AG04450 (cell line): ENCODE data around the gene BRICD5. TPM values are rescaled to one million over a fixed set of nuclear protein-coding genes. Genes with fewer than 3 reads are reported as not detected.

Experiments used
- CTCF ChIA-PET: fragments of 300-600, 350-600 bp; formaldehyde crosslinking; extraction: SDS; loops from one replicate; lab custom pipeline; 2022; ENCODE audit warnings: antibody characterized with exemption, inconsistent platforms; lab: Charles Lee
- POLR2A ChIA-PET: fragments of 350-600 bp; formaldehyde crosslinking; extraction: SDS; loops from one replicate; lab custom pipeline; 2021; ENCODE audit warnings: antibody characterized with exemption, inconsistent platforms; lab: Yijun Ruan, JAX
- DNase-seq: peaks from one replicate; pipeline ENCODE4 v3.0.0-alpha.2; 2011; ENCODE audit warnings: low read depth, low spot score
- H3K27ac ChIP-seq: one replicate; pipeline ENCODE4 v1.5.1; 2012; ENCODE audit warnings: low read depth, low read length, control low read depth
- H3K27me3 ChIP-seq: one replicate; pipeline ENCODE4 v1.6.0; 2012; ENCODE audit warnings: low read length; ENCODE audit not compliant: control insufficient read depth, insufficient read depth
- H3K4me3 ChIP-seq: 2 replicates; pipeline ENCODE4 v1.5.1; 2011; ENCODE audit warnings: mild to moderate bottlenecking, low read depth, low read length, control low read depth
- H3K9me3 ChIP-seq: 2 replicates; pipeline ENCODE4 v1.5.1; 2012; ENCODE audit warnings: low read length; ENCODE audit not compliant: control insufficient read depth, insufficient read depth
- polyA plus RNA-seq: library from polyadenylated mRNA; depleted of rRNA; stranded (reverse); fragments of >200 nt; gene quantifications from 2 replicates; pipeline ENCODE4 v1.2.3, GENCODE V29; 2011
- TF ChIP-seq, protein P1 (sequence below): IDR thresholded peaks from 2 replicates; pipeline ENCODE4 v1.5.1; 2011; ENCODE audit warnings: low read depth, low read length, control low read depth, inconsistent platforms

The BRICD5 gene
- polyA plus RNA-seq, 1 experiment: 0.37 TPM

DNA sequence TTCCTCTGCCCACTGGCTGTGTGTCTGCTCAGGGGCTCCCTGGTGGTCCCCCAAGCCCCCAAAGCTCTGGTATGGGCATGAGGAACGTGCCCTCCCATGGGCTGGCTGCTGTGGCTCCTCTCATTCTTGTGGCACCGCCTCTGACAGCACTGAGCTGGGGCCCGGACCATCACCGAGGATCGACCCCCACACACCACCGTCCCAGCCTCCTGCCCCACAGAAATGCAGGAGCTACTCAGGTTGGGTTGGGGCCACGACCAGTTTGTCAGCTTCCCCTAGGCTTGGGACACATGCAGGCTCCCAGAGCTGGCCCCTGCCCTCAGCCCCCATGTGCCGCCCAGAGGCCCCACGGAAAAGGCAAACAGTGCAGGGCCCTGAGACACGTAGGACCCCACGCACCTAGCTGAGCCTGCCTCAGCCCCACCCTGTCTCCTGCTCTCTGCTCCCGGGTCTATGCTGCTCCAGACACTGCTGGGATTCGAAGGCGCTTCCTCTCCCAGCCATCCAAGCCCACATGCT is 11.0 kb downstream of the BRICD5 start:
- H3K27me3 ChIP-seq: peaks cover 50% of the 10 kb centered on the region
- POLR2A ChIA-PET: interaction anchor here (0.9 kb wide), 1 partner anchor 45 kb away, joined by 5 read pairs; the partner anchor contains the start of gene TRAF7
- TF ChIP-seq, protein P1, sequence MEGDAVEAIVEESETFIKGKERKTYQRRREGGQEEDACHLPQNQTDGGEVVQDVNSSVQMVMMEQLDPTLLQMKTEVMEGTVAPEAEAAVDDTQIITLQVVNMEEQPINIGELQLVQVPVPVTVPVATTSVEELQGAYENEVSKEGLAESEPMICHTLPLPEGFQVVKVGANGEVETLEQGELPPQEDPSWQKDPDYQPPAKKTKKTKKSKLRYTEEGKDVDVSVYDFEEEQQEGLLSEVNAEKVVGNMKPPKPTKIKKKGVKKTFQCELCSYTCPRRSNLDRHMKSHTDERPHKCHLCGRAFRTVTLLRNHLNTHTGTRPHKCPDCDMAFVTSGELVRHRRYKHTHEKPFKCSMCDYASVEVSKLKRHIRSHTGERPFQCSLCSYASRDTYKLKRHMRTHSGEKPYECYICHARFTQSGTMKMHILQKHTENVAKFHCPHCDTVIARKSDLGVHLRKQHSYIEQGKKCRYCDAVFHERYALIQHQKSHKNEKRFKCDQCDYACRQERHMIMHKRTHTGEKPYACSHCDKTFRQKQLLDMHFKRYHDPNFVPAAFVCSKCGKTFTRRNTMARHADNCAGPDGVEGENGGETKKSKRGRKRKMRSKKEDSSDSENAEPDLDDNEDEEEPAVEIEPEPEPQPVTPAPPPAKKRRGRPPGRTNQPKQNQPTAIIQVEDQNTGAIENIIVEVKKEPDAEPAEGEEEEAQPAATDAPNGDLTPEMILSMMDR: no peak
- H3K4me3 ChIP-seq: no peak overlapping the region
- no peak overlapping the region for H3K27ac ChIP-seq
- DNase-seq: no peak
- CTCF ChIA-PET: no interaction called here
- H3K9me3 ChIP-seq: peaks cover 9% of the 10 kb centered on the region

DNA sequence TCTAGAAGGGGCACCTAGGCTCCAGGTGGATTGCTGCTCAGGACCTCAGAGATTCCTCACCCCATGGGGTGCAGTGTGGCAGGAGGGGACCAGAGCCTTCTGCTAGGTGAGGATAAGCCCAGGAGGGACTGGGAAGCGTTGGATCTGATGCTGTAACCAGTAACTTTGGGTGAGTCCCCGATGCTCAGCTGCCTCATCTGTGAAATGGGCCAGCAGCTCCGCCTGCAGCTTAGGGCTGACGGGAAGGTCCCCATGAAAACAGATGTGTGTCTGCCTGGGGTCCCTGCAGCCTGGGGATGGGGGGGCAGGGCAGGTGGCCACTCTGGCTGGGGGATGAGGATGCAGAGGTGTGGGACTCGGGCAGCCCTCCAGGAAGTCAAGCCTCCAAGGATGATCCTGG is 11.6 kb downstream of the BRICD5 start:
- TF ChIP-seq, protein P1: no peak
- Histone ChIP-seq H3K27me3 (peaks cover 54% of the 10 kb centered on the region), H3K9me3 (peaks cover 9% of the 10 kb centered on the region), H3K27ac (no peak overlapping the region), H3K4me3 (no peak overlapping the region)
- DNase-seq: no peak
- ChIA-PET POLR2A (interaction anchor here (0.9 kb wide), 1 partner anchor 44 kb away, joined by 5 read pairs; the partner anchor contains the start of gene TRAF7), CTCF (no interaction called here)

DNA sequence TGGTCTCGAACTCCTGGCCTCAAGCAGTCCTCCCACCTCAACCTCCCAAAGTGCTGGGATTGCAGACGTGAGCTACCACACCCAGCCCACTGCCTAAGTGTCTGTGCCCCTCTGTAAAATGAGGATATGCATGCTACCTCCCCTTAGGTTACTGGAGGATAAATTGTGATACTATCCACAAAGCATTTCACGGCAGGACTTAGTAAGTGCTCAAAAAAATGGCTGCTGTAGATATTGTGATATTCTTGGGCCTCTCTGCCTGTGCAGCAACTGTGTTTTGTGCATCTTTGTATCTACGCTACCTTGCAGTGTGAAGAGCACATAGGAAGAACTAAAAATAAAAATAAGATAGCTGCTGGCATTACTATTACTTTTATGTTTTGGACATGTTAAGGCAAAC is 12.4 kb downstream of the BRICD5 start:
- Histone ChIP-seq H3K4me3 (no peak overlapping the region), H3K27ac (no peak overlapping the region), H3K27me3 (peaks cover 61% of the 10 kb centered on the region), H3K9me3 (peaks cover 6% of the 10 kb centered on the region)
- TF ChIP-seq, protein P1: no peak
- ChIA-PET POLR2A (interaction anchor here (0.9 kb wide), 1 partner anchor 234 kb away, joined by 3 read pairs; the partner anchor contains the start of gene RPS2), CTCF (no interaction called here)
- DNase-seq: no peak

DNA sequence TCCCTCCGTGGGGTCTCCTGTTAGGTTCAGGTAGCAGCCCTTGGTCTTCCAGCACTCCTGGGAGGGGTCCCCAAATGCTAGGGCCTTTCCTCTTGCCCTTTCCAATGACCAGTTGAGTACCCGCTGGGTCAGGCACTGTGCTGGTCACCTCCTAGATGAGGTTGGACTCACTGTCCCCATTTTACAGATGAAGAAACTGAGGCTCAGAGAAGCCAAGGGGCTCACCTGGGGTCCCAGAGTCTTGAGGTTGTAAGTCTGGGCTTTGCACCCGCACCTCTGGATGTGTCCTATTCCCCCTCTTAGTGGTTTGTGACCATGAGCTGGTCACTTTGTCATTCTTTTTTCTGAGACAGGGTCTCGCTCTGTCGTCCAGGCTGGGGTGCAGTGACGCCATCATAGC is 12.9 kb downstream of the BRICD5 start:
- CTCF ChIA-PET: no interaction called here

DNA sequence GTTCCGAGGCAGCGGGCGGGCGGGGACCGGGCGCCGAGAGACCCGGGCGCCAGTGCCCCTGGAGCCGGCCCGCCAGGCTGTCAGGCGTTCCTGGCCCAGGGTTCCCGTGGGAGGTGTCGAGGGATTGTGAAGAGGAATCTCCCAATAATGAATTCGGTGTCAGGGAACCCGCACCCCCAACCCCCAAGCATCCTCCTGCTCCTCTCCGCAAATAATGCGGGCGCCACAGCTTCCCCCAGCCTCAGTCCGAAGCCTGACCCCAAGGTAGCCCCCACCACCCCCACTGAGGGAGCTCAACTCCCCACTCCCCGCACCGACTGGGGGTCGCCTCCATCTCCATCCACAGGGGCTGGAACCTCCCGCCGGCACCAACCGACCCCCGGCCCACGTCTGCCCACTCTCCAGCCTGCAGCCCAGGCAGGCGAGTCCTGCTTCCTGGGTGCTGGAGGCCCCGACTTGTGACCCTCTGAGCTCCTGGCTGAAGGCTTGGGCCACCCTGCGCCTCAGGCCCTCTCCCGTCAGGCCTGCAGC is 13.6 kb downstream of the BRICD5 start:
- no peak for DNase-seq
- ChIA-PET POLR2A (interaction anchor here (3.4 kb wide), 1 partner anchor 42 kb away, joined by 16 read pairs; the partner anchor contains the start of gene TRAF7), CTCF (no interaction called here)
- H3K27ac ChIP-seq: no peak overlapping the region
- H3K9me3 ChIP-seq: peaks cover 6% of the 10 kb centered on the region
- no peak overlapping the region for H3K4me3 ChIP-seq
- H3K27me3 ChIP-seq: peaks cover 64% of the 10 kb centered on the region
- TF ChIP-seq, protein P1: no peak

More for the DNA sequence above, 12.9 kb downstream of the BRICD5 start:
- H3K27me3 ChIP-seq: peaks cover 64% of the 10 kb centered on the region
- no peak overlapping the region for H3K27ac ChIP-seq
- POLR2A ChIA-PET: interaction anchor here (0.9 kb wide), 1 partner anchor 233 kb away, joined by 3 read pairs; the partner anchor contains the start of gene RPS2
- no peak for DNase-seq
- no peak overlapping the region for H3K4me3 ChIP-seq
- H3K9me3 ChIP-seq: peaks cover 6% of the 10 kb centered on the region
- TF ChIP-seq, protein P1: no peak
